ENCODE measurements around the gene NTM.

NTM gene

GRCh38 chr11:131998020-131998419 is 627.6 kb downstream of the NTM start:
- peak overlapping the region; percentile 41 for H3K4me3 ChIP-seq (ENCODE audit: low read length, poor library complexity, severe bottlenecking)
- peaks cover 13% of the 10 kb centered on the region; the same call in 1 of the 2 replicates for H3K9me3 ChIP-seq (ENCODE audit: insufficient read depth, low read depth, low read length)
- peaks cover 27% of the 10 kb centered on the region for H3K4me1 ChIP-seq (ENCODE audit: insufficient read depth, low read length, poor library complexity, severe bottlenecking)
- H3K4me2 ChIP-seq (ENCODE audit: low read depth, low read length, poor library complexity, severe bottlenecking), result peak overlapping the region; percentile 55
- no peaks in the 10 kb centered on the region for H3K9me2 ChIP-seq (replicated peaks; ENCODE audit: low read depth, low read length)
- H2AFZ ChIP-seq (ENCODE audit: low read length), result no peak overlapping the region
- no peak overlapping the region for H3K9ac ChIP-seq (ENCODE audit: low read depth, low read length, poor library complexity, severe bottlenecking)
- H3F3A ChIP-seq (ENCODE audit: low read depth), result no peaks in the 10 kb centered on the region
- no peaks in the 10 kb centered on the region for H4K20me1 ChIP-seq (ENCODE audit: insufficient read depth, low read length, poor library complexity, severe bottlenecking)
- no peaks in the 10 kb centered on the region for H3K79me2 ChIP-seq (ENCODE audit: insufficient read depth, low read length)
- no peaks in the 10 kb centered on the region for H3K27me3 ChIP-seq (ENCODE audit: insufficient read depth, low read length, poor library complexity, severe bottlenecking)
- TF ChIP-seq, protein P1, sequence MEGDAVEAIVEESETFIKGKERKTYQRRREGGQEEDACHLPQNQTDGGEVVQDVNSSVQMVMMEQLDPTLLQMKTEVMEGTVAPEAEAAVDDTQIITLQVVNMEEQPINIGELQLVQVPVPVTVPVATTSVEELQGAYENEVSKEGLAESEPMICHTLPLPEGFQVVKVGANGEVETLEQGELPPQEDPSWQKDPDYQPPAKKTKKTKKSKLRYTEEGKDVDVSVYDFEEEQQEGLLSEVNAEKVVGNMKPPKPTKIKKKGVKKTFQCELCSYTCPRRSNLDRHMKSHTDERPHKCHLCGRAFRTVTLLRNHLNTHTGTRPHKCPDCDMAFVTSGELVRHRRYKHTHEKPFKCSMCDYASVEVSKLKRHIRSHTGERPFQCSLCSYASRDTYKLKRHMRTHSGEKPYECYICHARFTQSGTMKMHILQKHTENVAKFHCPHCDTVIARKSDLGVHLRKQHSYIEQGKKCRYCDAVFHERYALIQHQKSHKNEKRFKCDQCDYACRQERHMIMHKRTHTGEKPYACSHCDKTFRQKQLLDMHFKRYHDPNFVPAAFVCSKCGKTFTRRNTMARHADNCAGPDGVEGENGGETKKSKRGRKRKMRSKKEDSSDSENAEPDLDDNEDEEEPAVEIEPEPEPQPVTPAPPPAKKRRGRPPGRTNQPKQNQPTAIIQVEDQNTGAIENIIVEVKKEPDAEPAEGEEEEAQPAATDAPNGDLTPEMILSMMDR (conservative IDR thresholded peaks at IDR 0.05; ENCODE audit: low read length), result no peak
- no peak for TF ChIP-seq EZH2phosphoT487 (IDR thresholded peaks at IDR 0.05; ENCODE audit: borderline replicate concordance)
- no peaks in the 10 kb centered on the region; the same call in 1 of the 2 replicates for H3K36me3 ChIP-seq (ENCODE audit: insufficient read depth, low read length)

- Histone ChIP-seq H4K20me1 (ENCODE audit: insufficient read depth, low read length, poor library complexity, severe bottlenecking) (no peaks in the 10 kb centered on the region), H3F3A (ENCODE audit: low read depth) (no peaks in the 10 kb centered on the region), H3K36me3 (ENCODE audit: insufficient read depth, low read length) (no peaks in the 10 kb centered on the region; the same call in 1 of the 2 replicates), H3K27me3 (ENCODE audit: insufficient read depth, low read length, poor library complexity, severe bottlenecking) (no peaks in the 10 kb centered on the region), H3K9me2 (replicated peaks; ENCODE audit: low read depth, low read length) (no peaks in the 10 kb centered on the region), H3K79me2 (ENCODE audit: insufficient read depth, low read length) (no peaks in the 10 kb centered on the region), H2AFZ (ENCODE audit: low read length) (no peak overlapping the region), H3K9ac (ENCODE audit: low read depth, low read length, poor library complexity, severe bottlenecking) (no peak overlapping the region), H3K4me1 (ENCODE audit: insufficient read depth, low read length, poor library complexity, severe bottlenecking) (peaks cover 32% of the 10 kb centered on the region), H3K4me3 (ENCODE audit: low read length, poor library complexity, severe bottlenecking) (peak overlapping the region; percentile 37), H3K9me3 (ENCODE audit: insufficient read depth, low read depth, low read length) (peaks cover 13% of the 10 kb centered on the region; the same call in 1 of the 2 replicates), H3K4me2 (ENCODE audit: low read depth, low read length, poor library complexity, severe bottlenecking) (peak overlapping the region; percentile 55)
- TF ChIP-seq, protein P1 (conservative IDR thresholded peaks at IDR 0.05; ENCODE audit: low read length), result no peak
- TF ChIP-seq EZH2phosphoT487 (IDR thresholded peaks at IDR 0.05; ENCODE audit: borderline replicate concordance), result no peak
These were observed 628.7 kb downstream of the NTM start for GRCh38 chr11:131999084-131999483.

DNA sequence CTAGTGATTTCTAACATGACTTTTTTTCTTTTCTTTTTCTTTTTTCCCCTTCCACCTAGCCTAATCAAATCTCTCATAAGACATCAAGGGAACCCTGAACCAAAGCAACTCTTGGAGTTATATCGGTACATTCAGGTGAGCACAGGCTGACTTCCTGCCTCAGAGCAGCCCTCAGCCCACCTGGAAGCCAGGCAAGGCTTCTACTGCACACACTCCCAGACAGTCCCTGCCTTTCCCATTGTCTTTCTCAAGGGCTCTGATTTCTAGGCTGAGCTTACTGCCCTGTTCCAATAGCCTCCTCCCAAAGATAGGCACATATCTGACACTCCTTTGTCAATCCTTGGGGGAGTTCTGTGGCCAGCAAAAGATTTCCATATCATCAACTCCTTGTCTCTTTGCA is 629.5 kb downstream of the NTM start:
- peaks cover 13% of the 10 kb centered on the region; the same call in 1 of the 2 replicates for H3K9me3 ChIP-seq (ENCODE audit: insufficient read depth, low read depth, low read length)
- H3K4me3 ChIP-seq (ENCODE audit: low read length, poor library complexity, severe bottlenecking), result no peak overlapping the region
- TF ChIP-seq, protein P1 (conservative IDR thresholded peaks at IDR 0.05; ENCODE audit: low read length), result no peak
- TF ChIP-seq EZH2phosphoT487 (IDR thresholded peaks at IDR 0.05; ENCODE audit: borderline replicate concordance), result no peak
- H3K4me1 ChIP-seq (ENCODE audit: insufficient read depth, low read length, poor library complexity, severe bottlenecking), result peaks cover 32% of the 10 kb centered on the region
- H4K20me1 ChIP-seq (ENCODE audit: insufficient read depth, low read length, poor library complexity, severe bottlenecking), result no peaks in the 10 kb centered on the region
- H3K27me3 ChIP-seq (ENCODE audit: insufficient read depth, low read length, poor library complexity, severe bottlenecking), result no peaks in the 10 kb centered on the region
- no peak overlapping the region for H3K9ac ChIP-seq (ENCODE audit: low read depth, low read length, poor library complexity, severe bottlenecking)
- H3K4me2 ChIP-seq (ENCODE audit: low read depth, low read length, poor library complexity, severe bottlenecking), result no peak overlapping the region
- H3F3A ChIP-seq (ENCODE audit: low read depth), result no peaks in the 10 kb centered on the region
- no peak overlapping the region for H2AFZ ChIP-seq (ENCODE audit: low read length)
- H3K9me2 ChIP-seq (replicated peaks; ENCODE audit: low read depth, low read length), result no peaks in the 10 kb centered on the region
- H3K79me2 ChIP-seq (ENCODE audit: insufficient read depth, low read length), result no peaks in the 10 kb centered on the region
- no peaks in the 10 kb centered on the region; the same call in 1 of the 2 replicates for H3K36me3 ChIP-seq (ENCODE audit: insufficient read depth, low read length)

Measured in Loucy (cell line).